ENCODE results near the gene MMEL1.
"Not testable (repeated sequence)": the region's sequence is repeated elsewhere in the genome, so short reads cannot be mapped to it uniquely, and the experiment has no call there.

The MMEL1 gene

GRCh38 chr1:2557482-2558400 lies 75.1 kb downstream of the MMEL1 start:
- DNase-seq (ENCODE audit: low spot score), result no peak

- no peak for DNase-seq (ENCODE audit: low spot score)
Observed at GRCh38 chr1:2556678-2557481, 75.9 kb downstream of the MMEL1 start.

- DNase-seq (ENCODE audit: low spot score), result no peak
Observed at GRCh38 chr1:2556277-2556677, 76.5 kb downstream of the MMEL1 start, which contains the start of gene TNFRSF14. Gene TNFRSF14, plus strand, starts transcription at chr1:2556371. Its CDS starts 294 bp downstream, at chr1:2556665.

GRCh38 chr1:2555634-2556276 lies 77.1 kb downstream of the MMEL1 start:
- DNase-seq (ENCODE audit: low spot score), result no peak

- no peak for DNase-seq (ENCODE audit: low spot score)
Observed at GRCh38 chr1:2554621-2555387, 78.0 kb downstream of the MMEL1 start.

GRCh38 chr1:2553871-2554620 lies 78.8 kb downstream of the MMEL1 start:
- DNase-seq (ENCODE audit: low spot score), result no peak

- not testable (repeated sequence) for DNase-seq (ENCODE audit: low spot score)
Observed at GRCh38 chr1:2553076-2553475, 79.7 kb downstream of the MMEL1 start.

- DNase-seq (ENCODE audit: low spot score), result no peak
Observed at GRCh38 chr1:2552189-2552588, 80.6 kb downstream of the MMEL1 start.

- not testable (repeated sequence) for DNase-seq (ENCODE audit: low spot score)
Observed at GRCh38 chr1:2551544-2551943, 81.3 kb downstream of the MMEL1 start.

GRCh38 chr1:2550309-2550861 lies 82.4 kb downstream of the MMEL1 start:
- not testable (repeated sequence) for DNase-seq (ENCODE audit: low spot score)

GRCh38 chr1:2549367-2550029 lies 83.3 kb downstream of the MMEL1 start:
- DNase-seq (ENCODE audit: low spot score), result not testable (repeated sequence)

- DNase-seq (ENCODE audit: low spot score), result peak; percentile 88
Observed at GRCh38 chr1:2548068-2548589, 84.7 kb downstream of the MMEL1 start.

GRCh38 chr1:2547210-2548067 lies 85.4 kb downstream of the MMEL1 start:
- no peak for DNase-seq (ENCODE audit: low spot score)

- DNase-seq (ENCODE audit: low spot score), result peak; percentile 85
Observed at GRCh38 chr1:2546515-2547209, 86.2 kb downstream of the MMEL1 start.

GRCh38 chr1:2545754-2546514 lies 86.9 kb downstream of the MMEL1 start:
- DNase-seq (ENCODE audit: low spot score), result peak; percentile 96

GRCh38 chr1:2544875-2545640 lies 87.8 kb downstream of the MMEL1 start:
- peak; percentile 88 for DNase-seq (ENCODE audit: low spot score)
